NCI-H1048 (cell line): Measurements from ENCODE around the gene MYB.
"Not testable (repeated sequence)": the region's sequence is repeated elsewhere in the genome, so short reads cannot be mapped to it uniquely, and the experiment has no call there.

Experiments used
- DNase-seq: peaks from one replicate; lab custom pipeline; 2025; lab: John Stamatoyannopoulos, UW

The MYB gene

GRCh38 chr6:135164387-135164786, 16.7 kb upstream of the MYB start:
- not testable (repeated sequence) for DNase-seq

- no peak for DNase-seq
These were observed 16.1 kb upstream of the MYB start for GRCh38 chr6:135165031-135165430.

GRCh38 chr6:135166515-135166914, 14.6 kb upstream of the MYB start:
- DNase-seq: no peak

- no peak for DNase-seq
These were observed 13.5 kb upstream of the MYB start for GRCh38 chr6:135167617-135168016.

GRCh38 chr6:135168766-135169165, 12.3 kb upstream of the MYB start:
- no peak for DNase-seq

GRCh38 chr6:135170238-135170637, 10.9 kb upstream of the MYB start:
- no peak for DNase-seq

- DNase-seq: no peak
These were observed 10.3 kb upstream of the MYB start for GRCh38 chr6:135170849-135171248.

- no peak for DNase-seq
These were observed 7.7 kb upstream of the MYB start for GRCh38 chr6:135173242-135173988.

- DNase-seq: no peak
These were observed 7.1 kb upstream of the MYB start for GRCh38 chr6:135173989-135174484.

- DNase-seq: no peak
These were observed 5.0 kb upstream of the MYB start for GRCh38 chr6:135176058-135176457.

GRCh38 chr6:135176464-135176863, 4.6 kb upstream of the MYB start:
- no peak for DNase-seq

- DNase-seq: no peak
These were observed 1.7 kb upstream of the MYB start for GRCh38 chr6:135179372-135179771.

GRCh38 chr6:135179920-135180541, 1.1 kb upstream of the MYB start:
- no peak for DNase-seq

GRCh38 chr6:135181333-135182070, 394 bp downstream of the MYB start:
- DNase-seq: no peak

GRCh38 chr6:135182071-135183001, 1.2 kb downstream of the MYB start:
- no peak for DNase-seq

GRCh38 chr6:135183002-135183531, 2.0 kb downstream of the MYB start:
- DNase-seq: no peak

- peak; percentile 35 for DNase-seq
These were observed 2.7 kb downstream of the MYB start for GRCh38 chr6:135183532-135184440.

GRCh38 chr6:135185483-135185882, 4.4 kb downstream of the MYB start:
- DNase-seq: no peak

- no peak for DNase-seq
These were observed 5.1 kb downstream of the MYB start for GRCh38 chr6:135186255-135186654.

GRCh38 chr6:135187372-135187771, 6.3 kb downstream of the MYB start:
- DNase-seq: no peak
